Vagina (tissue), 2 donors: ENCODE data around the gene POLD1. TPM values are rescaled to one million over a fixed set of nuclear protein-coding genes. Genes with fewer than 3 reads are reported as not detected.

ENCODE experiments used
- DNase-seq, 2 donors: peaks; one replicate each; pipeline ENCODE4 v3.0.0-alpha.2; 2017; ENCODE audit errors: extremely low spot score in 2 of 2
- H3K27ac ChIP-seq: fragments of 200-600 bp; sonication (generic); one replicate; pipeline ENCODE4 v1.5.1; 2019
- H3K27me3 ChIP-seq: fragments of 200-600 bp; sonication (generic); one replicate; pipeline ENCODE4 v1.5.1; 2019
- H3K36me3 ChIP-seq, 2 donors: fragments of 200-600 bp; sonication (generic); one replicate each; pipeline ENCODE4 v1.5.1; 2017 to 2019
- H3K4me1 ChIP-seq: fragments of 200-600 bp; sonication (generic); one replicate; pipeline ENCODE4 v1.5.1; 2019
- H3K4me3 ChIP-seq, 2 donors: fragments of 200-600 bp; sonication (generic); 1 replicate in 1 of 2; 2 replicates in 1 of 2; pipeline ENCODE4 v1.5.1; 2016 to 2019
- H3K9me3 ChIP-seq: fragments of 200-600 bp; sonication (generic); one replicate; pipeline ENCODE4 v1.5.1; 2019
- POLR2A ChIP-seq, 2 donors: fragments of 450-650 bp; IDR thresholded peaks; one replicate each; pipeline ENCODE4 v1.6.1; 2017; ENCODE audit warnings: antibody characterized with exemption in 2 of 2, mild to moderate bottlenecking in 2 of 2, moderate library complexity in 2 of 2
- POLR2AphosphoS5 ChIP-seq, 2 donors: sonication (generic); formaldehyde crosslinking; IDR thresholded peaks; one replicate each; pipeline ENCODE4 v1.9.0; 2017; ENCODE audit warnings: antibody characterized with exemption in 2 of 2, mild to moderate bottlenecking in 2 of 2, low read depth in 1 of 2; ENCODE audit not compliant: insufficient read depth in 1 of 2
- intact Hi-C: fragments of 100-400 bp; cut with DNase I; formaldehyde crosslinking; loops from one replicate; pipeline ENCODE4 v1.15.1; 2023
- total RNA-seq: library from RNA; depleted of rRNA; stranded (reverse); fragments of >200 nt; gene quantifications from one replicate; pipeline ENCODE4 v1.2.3, GENCODE V29; 2016
- TF ChIP-seq, protein P1 (sequence below), 3 experiments: fragments of 450-650 bp in 2 of 3; fragments of 200-600 bp in 1 of 3; sonication (generic) in 1 of 3; IDR thresholded peaks; one replicate each; pipeline ENCODE4 v1.5.1; 2017 to 2019; ENCODE audit warnings: antibody characterized with exemption in 3 of 3, mild to moderate bottlenecking in 2 of 3, moderate library complexity in 2 of 3

POLD1 gene
- total RNA-seq, 1 donor from 2014 or later: 16.7 TPM

DNA sequence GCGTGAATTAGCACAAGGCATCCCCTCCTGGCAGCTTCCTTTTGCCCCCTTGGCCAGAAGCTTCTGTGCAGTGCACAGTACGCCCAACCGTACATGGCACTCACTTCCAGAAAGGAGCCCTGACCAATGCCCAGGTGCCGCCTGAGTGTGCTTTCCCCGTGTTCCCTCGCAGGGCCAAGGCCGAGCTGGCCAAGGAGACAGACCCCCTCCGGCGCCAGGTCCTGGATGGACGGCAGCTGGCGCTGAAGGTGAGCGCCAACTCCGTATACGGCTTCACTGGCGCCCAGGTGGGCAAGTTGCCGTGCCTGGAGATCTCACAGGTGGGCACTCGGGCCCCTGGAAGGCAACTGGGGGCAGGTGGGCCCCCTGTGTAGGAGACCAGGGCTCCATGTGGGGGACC lies 25.2 kb downstream of the POLD1 start:
- intact Hi-C loops: no loop called here
- TF ChIP-seq POLR2AphosphoS5 (IDR thresholded peaks at IDR 0.05; ENCODE audit: insufficient read depth in 1 of 2, low read depth in 1 of 2) (no peak), POLR2A (IDR thresholded peaks at IDR 0.05) (no peak)
- TF ChIP-seq, protein P1, sequence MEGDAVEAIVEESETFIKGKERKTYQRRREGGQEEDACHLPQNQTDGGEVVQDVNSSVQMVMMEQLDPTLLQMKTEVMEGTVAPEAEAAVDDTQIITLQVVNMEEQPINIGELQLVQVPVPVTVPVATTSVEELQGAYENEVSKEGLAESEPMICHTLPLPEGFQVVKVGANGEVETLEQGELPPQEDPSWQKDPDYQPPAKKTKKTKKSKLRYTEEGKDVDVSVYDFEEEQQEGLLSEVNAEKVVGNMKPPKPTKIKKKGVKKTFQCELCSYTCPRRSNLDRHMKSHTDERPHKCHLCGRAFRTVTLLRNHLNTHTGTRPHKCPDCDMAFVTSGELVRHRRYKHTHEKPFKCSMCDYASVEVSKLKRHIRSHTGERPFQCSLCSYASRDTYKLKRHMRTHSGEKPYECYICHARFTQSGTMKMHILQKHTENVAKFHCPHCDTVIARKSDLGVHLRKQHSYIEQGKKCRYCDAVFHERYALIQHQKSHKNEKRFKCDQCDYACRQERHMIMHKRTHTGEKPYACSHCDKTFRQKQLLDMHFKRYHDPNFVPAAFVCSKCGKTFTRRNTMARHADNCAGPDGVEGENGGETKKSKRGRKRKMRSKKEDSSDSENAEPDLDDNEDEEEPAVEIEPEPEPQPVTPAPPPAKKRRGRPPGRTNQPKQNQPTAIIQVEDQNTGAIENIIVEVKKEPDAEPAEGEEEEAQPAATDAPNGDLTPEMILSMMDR (IDR thresholded peaks at IDR 0.05): no peak
- no peak for DNase-seq
- H3K27me3 ChIP-seq: no peaks in the 10 kb centered on the region
- H3K36me3 ChIP-seq: peaks cover 0 to 9% of the 10 kb centered on the region in 2 donors
- H3K4me3 ChIP-seq: no peak overlapping the region
- H3K4me1 ChIP-seq: no peaks in the 10 kb centered on the region
- H3K9me3 ChIP-seq: no peaks in the 10 kb centered on the region
- no peak overlapping the region for H3K27ac ChIP-seq

DNA sequence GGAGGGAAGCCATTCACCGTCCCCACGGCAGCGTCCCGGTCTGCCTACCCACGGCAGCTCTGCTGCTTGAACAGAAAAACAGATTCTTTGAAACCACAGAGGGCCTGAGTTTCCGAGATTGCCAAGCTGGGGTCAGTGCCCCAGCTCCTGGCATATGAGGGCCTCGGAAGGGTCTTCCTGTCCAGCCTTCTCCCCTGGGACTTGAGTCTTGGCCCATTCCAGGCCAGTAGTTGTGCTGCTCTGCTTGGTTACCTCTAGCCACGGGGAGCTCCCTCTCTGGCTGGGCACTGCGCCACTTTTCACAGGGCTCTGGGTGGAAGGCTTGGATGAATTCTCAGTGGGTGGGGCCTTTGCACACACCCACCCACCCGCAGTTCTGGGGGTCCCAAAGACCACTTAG lies 26.0 kb downstream of the POLD1 start:
- TF ChIP-seq, protein P1 (IDR thresholded peaks at IDR 0.05): no peak
- TF ChIP-seq POLR2AphosphoS5 (IDR thresholded peaks at IDR 0.05; ENCODE audit: insufficient read depth in 1 of 2, low read depth in 1 of 2) (no peak), POLR2A (IDR thresholded peaks at IDR 0.05) (no peak)
- DNase-seq: no peak

DNA sequence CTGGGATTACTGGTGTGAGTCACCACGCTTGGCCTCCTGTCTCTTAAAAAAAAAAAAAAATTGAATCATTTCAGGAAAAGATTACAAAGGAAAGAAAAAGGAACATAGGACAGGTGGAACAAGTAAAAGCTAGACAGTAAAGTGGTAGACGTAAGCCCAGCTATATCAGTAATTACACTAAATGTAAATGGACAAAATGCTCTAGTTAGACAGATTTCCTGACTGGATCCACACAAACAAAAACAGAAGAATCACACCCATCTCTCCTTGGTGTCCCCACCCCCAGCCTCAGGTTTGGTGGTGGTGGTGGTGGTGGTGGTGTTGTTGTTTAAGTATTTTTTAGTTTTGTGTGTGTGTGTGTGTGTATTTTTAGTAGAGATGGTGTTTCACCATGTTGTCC lies 28.3 kb downstream of the POLD1 start:
- no peaks in the 10 kb centered on the region for H3K9me3 ChIP-seq
- no peak overlapping the region for H3K4me3 ChIP-seq
- H3K4me1 ChIP-seq: no peaks in the 10 kb centered on the region
- no peak for DNase-seq
- peaks cover 0 to 9% of the 10 kb centered on the region in 2 donors for H3K36me3 ChIP-seq
- no peaks in the 10 kb centered on the region for H3K27me3 ChIP-seq
- H3K27ac ChIP-seq: no peak overlapping the region
- TF ChIP-seq POLR2AphosphoS5 (IDR thresholded peaks at IDR 0.05; ENCODE audit: insufficient read depth in 1 of 2, low read depth in 1 of 2): no peak
- TF ChIP-seq, protein P1 (IDR thresholded peaks at IDR 0.05): no peak
- no peak for TF ChIP-seq POLR2A (IDR thresholded peaks at IDR 0.05)
- intact Hi-C loops: no loop called here

More for the DNA sequence above, 26.0 kb downstream of the POLD1 start:
- intact Hi-C loops: no loop called here
- Histone ChIP-seq H3K36me3 (peaks cover 0 to 9% of the 10 kb centered on the region in 2 donors), H3K27ac (no peak overlapping the region), H3K4me3 (no peak overlapping the region), H3K4me1 (no peaks in the 10 kb centered on the region), H3K27me3 (no peaks in the 10 kb centered on the region), H3K9me3 (no peaks in the 10 kb centered on the region)

DNA sequence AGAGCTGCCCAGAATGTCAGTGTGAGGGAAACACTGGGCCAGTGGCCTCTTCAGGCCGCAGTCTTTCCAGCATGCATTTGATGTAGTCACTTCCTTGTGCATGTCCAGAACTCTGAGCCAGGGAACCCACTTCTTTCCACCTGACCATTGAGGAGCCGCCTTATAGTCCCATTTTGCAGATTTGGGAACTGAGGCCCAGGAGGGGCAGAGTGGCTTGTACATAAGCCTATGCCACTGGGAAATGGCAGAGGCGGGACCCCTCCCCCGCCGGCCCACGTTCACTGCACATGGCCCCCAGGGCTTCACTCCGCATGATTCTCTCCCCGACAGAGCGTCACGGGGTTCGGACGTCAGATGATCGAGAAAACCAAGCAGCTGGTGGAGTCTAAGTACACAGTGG lies 28.9 kb downstream of the POLD1 start:
- H3K9me3 ChIP-seq: no peaks in the 10 kb centered on the region
- no peaks in the 10 kb centered on the region for H3K27me3 ChIP-seq
- no peak for DNase-seq
- peaks cover 0 to 9% of the 10 kb centered on the region in 2 donors for H3K36me3 ChIP-seq
- TF ChIP-seq, protein P1 (IDR thresholded peaks at IDR 0.05): no peak
- TF ChIP-seq POLR2A (IDR thresholded peaks at IDR 0.05) (no peak), POLR2AphosphoS5 (IDR thresholded peaks at IDR 0.05; ENCODE audit: insufficient read depth in 1 of 2, low read depth in 1 of 2) (no peak)
- no peaks in the 10 kb centered on the region for H3K4me1 ChIP-seq
- no peak overlapping the region for H3K4me3 ChIP-seq
- intact Hi-C loops: no loop called here
- no peak overlapping the region for H3K27ac ChIP-seq

DNA sequence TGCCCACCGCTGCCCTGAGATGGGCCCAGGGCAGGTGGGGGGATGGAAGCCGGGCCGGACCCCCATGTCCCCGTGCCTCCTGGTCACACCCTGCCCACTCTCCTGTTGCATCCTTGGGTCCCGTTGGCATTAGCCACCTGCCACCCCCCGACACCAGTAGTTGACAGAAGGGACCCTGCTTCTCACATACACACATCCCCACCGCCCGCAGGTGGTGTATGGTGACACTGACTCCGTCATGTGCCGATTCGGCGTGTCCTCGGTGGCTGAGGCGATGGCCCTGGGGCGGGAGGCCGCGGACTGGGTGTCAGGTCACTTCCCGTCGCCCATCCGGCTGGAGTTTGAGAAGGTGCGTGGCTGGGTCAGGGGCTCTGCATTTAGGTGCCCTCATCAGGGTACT lies 29.4 kb downstream of the POLD1 start:
- Histone ChIP-seq H3K27me3 (no peaks in the 10 kb centered on the region), H3K36me3 (peaks cover 0 to 9% of the 10 kb centered on the region in 2 donors), H3K27ac (no peak overlapping the region), H3K9me3 (no peaks in the 10 kb centered on the region), H3K4me1 (peaks cover 2% of the 10 kb centered on the region), H3K4me3 (no peak overlapping the region)
- intact Hi-C loops: no loop called here
- no peak for DNase-seq
- no peak for TF ChIP-seq POLR2AphosphoS5 (IDR thresholded peaks at IDR 0.05; ENCODE audit: insufficient read depth in 1 of 2, low read depth in 1 of 2)
- TF ChIP-seq, protein P1 (IDR thresholded peaks at IDR 0.05): no peak
- TF ChIP-seq POLR2A (IDR thresholded peaks at IDR 0.05): no peak
